ENCODE data around the gene FLNC. TPM values are rescaled to one million over a fixed set of nuclear protein-coding genes. Genes with fewer than 3 reads are reported as not detected.

Gene FLNC
- total and polyA plus RNA-seq, 2 of the 13 experiments (the other 11 are each of a cell fraction or from before 2014, with no cell fraction given): 0.02 TPM; not detected in 1

DNA sequence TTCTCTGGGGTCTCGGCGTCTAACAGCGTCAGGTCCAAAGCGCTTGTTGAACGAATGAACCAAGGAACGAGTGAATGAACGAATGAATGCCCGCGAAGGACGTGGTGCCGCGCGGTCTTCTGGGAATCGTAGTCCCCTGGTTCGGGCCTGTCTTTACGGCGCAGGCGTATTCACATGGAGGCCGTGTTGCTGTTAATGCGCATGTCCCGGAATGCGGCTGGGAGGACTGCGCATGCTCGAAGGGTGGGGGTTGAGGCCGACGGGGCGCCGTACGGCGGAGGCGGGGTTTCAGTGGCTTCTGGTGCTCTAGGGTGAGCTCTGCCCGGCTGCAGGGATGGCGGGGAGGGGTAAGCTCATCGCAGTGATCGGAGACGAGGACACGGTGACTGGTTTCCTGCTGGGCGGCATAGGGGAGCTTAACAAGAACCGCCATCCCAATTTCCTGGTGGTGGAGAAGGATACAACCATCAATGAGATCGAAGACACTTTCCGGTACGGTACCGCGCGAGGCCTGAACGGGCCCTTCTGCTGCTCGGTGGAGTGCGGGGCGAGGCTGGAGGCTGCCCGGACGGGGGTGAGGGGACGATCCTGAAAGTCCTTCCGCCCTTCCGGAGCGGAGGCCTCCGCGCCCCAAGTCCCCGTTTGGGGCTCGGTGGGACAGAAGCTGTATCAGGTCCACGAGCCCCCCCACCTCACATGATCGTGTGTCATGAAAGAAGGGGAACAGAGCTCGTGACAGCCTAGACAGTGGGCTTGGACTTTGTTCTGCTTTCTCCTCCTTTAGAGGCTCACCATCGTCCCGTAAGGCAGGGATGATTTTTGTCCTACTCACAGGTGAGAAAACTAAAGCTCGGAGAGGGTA lies 32.6 kb downstream of the FLNC start, which contains the start of gene ATP6V1F (continued):
- TF ChIP-seq ZBTB8A (CRISPR knock-in tag; IDR thresholded peaks at IDR 0.05; ENCODE audit: borderline replicate concordance, low read depth) (0 out of 2 replicates have a peak, but pooled peaks have one; percentile 37), TARDBP (CRISPR knock-in tag; IDR thresholded peaks at IDR 0.05) (0 out of 2 replicates have a peak, but pooled peaks have one; percentile 39), MIXL1 (CRISPR knock-in tag; IDR thresholded peaks at IDR 0.05) (no peak), NFE2L2 (IDR thresholded peaks at IDR 0.05; ENCODE audit: low read length) (no peak), ZSCAN30 (CRISPR knock-in tag; IDR thresholded peaks at IDR 0.05) (no peak), AKAP8 (CRISPR knock-in tag; IDR thresholded peaks at IDR 0.05) (peak; percentile 60; the same call in 1 of the 2 replicates), ZSCAN12 (CRISPR knock-in tag; IDR thresholded peaks at IDR 0.05) (no peak), ZNF790 (CRISPR knock-in tag; IDR thresholded peaks at IDR 0.05; ENCODE audit: borderline replicate concordance) (no peak), NFATC3 (CRISPR knock-in tag; IDR thresholded peaks at IDR 0.05) (0 out of 2 replicates have a peak, but pooled peaks have one; percentile 49), ZNF781 (CRISPR knock-in tag; IDR thresholded peaks at IDR 0.05; ENCODE audit: borderline replicate concordance, not compliant biosample characterization) (peak; percentile 23), ZNF552 (CRISPR knock-in tag; IDR thresholded peaks at IDR 0.05; ENCODE audit: borderline replicate concordance) (peak; percentile 67; the same call in 1 of the 2 replicates), ZNF572 (CRISPR knock-in tag; IDR thresholded peaks at IDR 0.05) (0 out of 2 replicates have a peak, but pooled peaks have one; percentile 61), ZNF660 (CRISPR knock-in tag; IDR thresholded peaks at IDR 0.05; ENCODE audit: borderline replicate concordance, low read depth) (no peak), HOXA7 (CRISPR knock-in tag; IDR thresholded peaks at IDR 0.05) (no peak), ZFP36 (IDR thresholded peaks at IDR 0.05; ENCODE audit: borderline replicate concordance, low read depth, low read length, partially characterized antibody) (no peak)
- TF ChIP-seq, protein P1, sequence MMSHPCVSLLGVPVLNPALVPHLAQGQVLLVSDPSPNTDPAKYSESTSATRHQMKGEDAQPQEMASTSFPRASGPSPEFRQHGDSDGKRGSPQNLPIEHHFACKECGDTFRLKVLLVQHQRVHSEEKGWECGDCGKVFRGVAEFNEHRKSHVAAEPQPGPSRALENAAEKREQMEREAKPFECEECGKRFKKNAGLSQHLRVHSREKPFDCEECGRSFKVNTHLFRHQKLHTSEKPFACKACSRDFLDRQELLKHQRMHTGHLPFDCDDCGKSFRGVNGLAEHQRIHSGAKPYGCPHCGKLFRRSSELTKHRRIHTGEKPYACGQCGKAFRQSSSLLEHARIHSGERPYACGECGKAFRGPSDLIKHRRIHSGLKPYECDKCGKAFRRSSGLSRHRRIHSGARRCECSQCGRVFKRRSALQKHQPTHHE (CRISPR knock-in tag; IDR thresholded peaks at IDR 0.05; ENCODE audit: borderline replicate concordance): no peak; the same call in 1 of the 2 replicates
- TF ChIP-seq, protein P2, sequence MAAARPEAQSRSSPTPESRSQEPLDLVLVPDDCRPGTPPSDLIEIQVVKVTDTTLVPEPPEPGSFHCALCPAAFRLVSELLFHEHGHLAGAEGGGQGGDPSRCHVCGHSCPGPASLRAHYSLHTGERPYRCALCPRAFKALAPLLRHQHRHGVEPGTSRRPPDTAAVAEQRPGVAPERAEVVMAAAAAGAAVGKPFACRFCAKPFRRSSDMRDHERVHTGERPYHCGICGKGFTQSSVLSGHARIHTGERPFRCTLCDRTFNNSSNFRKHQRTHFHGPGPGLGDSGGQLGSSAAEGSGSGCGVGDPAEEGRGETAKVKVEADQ (CRISPR knock-in tag; IDR thresholded peaks at IDR 0.05; ENCODE audit: borderline replicate concordance): no peak
- TF ChIP-seq, protein P3, sequence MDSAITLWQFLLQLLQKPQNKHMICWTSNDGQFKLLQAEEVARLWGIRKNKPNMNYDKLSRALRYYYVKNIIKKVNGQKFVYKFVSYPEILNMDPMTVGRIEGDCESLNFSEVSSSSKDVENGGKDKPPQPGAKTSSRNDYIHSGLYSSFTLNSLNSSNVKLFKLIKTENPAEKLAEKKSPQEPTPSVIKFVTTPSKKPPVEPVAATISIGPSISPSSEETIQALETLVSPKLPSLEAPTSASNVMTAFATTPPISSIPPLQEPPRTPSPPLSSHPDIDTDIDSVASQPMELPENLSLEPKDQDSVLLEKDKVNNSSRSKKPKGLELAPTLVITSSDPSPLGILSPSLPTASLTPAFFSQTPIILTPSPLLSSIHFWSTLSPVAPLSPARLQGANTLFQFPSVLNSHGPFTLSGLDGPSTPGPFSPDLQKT (CRISPR knock-in tag; IDR thresholded peaks at IDR 0.05; ENCODE audit: borderline replicate concordance): no peak
- TF ChIP-seq, protein P4, sequence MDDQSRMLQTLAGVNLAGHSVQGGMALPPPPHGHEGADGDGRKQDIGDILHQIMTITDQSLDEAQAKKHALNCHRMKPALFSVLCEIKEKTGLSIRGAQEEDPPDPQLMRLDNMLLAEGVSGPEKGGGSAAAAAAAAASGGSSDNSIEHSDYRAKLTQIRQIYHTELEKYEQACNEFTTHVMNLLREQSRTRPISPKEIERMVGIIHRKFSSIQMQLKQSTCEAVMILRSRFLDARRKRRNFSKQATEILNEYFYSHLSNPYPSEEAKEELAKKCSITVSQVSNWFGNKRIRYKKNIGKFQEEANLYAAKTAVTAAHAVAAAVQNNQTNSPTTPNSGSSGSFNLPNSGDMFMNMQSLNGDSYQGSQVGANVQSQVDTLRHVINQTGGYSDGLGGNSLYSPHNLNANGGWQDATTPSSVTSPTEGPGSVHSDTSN (CRISPR knock-in tag; IDR thresholded peaks at IDR 0.05; ENCODE audit: borderline replicate concordance): no peak
- TF ChIP-seq, protein P5, sequence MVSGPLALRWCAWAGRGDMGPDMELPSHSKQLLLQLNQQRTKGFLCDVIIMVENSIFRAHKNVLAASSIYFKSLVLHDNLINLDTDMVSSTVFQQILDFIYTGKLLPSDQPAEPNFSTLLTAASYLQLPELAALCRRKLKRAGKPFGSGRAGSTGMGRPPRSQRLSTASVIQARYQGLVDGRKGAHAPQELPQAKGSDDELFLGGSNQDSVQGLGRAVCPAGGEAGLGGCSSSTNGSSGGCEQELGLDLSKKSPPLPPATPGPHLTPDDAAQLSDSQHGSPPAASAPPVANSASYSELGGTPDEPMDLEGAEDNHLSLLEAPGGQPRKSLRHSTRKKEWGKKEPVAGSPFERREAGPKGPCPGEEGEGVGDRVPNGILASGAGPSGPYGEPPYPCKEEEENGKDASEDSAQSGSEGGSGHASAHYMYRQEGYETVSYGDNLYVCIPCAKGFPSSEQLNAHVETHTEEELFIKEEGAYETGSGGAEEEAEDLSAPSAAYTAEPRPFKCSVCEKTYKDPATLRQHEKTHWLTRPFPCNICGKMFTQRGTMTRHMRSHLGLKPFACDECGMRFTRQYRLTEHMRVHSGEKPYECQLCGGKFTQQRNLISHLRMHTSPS (CRISPR knock-in tag; IDR thresholded peaks at IDR 0.05; ENCODE audit: low read depth): no peak
- TF ChIP-seq, protein P6, sequence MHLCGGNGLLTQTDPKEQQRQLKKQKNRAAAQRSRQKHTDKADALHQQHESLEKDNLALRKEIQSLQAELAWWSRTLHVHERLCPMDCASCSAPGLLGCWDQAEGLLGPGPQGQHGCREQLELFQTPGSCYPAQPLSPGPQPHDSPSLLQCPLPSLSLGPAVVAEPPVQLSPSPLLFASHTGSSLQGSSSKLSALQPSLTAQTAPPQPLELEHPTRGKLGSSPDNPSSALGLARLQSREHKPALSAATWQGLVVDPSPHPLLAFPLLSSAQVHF (CRISPR knock-in tag; IDR thresholded peaks at IDR 0.05): no peak
